ENCODE data around the gene ITGA7. TPM values are rescaled to one million over a fixed set of nuclear protein-coding genes. Genes with fewer than 3 reads are reported as not detected.

ITGA7 gene
- total RNA-seq, 2 experiments from 2014 or later = 4.3 to 4.8 TPM

- POLR2A ChIA-PET = no interaction called here
- intact Hi-C loops (cut with micrococcal nuclease) = no loop called here
- Mint-ChIP-seq H3K27me3 (peaks cover 10% of the 10 kb centered on the region), H3K27ac (no peak overlapping the region), H3K4me1 (ENCODE audit: low read depth) (peaks cover 17% of the 10 kb centered on the region), H3K4me3 (no peak overlapping the region), H3K36me3 (ENCODE audit: low read depth) (no peaks in the 10 kb centered on the region), H3K9me3 (no peaks in the 10 kb centered on the region)
- DNase-seq (no peak), ATAC-seq (no peak)
- CTCF ChIA-PET = no interaction called here
- TF ChIP-seq CTCF (IDR thresholded peaks at IDR 0.05) = no peak
These were observed 22.8 kb downstream of the ITGA7 start for GRCh38 chr12:55684761-55685370.

- no peak overlapping the region for H3K27ac Mint-ChIP-seq
- H3K27me3 Mint-ChIP-seq = peaks cover 12% of the 10 kb centered on the region
- ChIA-PET POLR2A (no interaction called here), CTCF (interaction anchor here (1.2 kb wide), 1 partner anchor 27 kb away, joined by 8 read pairs; no protein-coding TSS in a partner anchor)
- no peaks in the 10 kb centered on the region for H3K9me3 Mint-ChIP-seq
- no peak for DNase-seq
- ATAC-seq = no peak
- no peak for TF ChIP-seq CTCF (IDR thresholded peaks at IDR 0.05)
- H3K4me1 Mint-ChIP-seq (ENCODE audit: low read depth) = peaks cover 17% of the 10 kb centered on the region
- H3K36me3 Mint-ChIP-seq (ENCODE audit: low read depth) = no peaks in the 10 kb centered on the region
- no peak overlapping the region for H3K4me3 Mint-ChIP-seq
- intact Hi-C loops (cut with micrococcal nuclease) = no loop called here
These were observed 24.0 kb downstream of the ITGA7 start for GRCh38 chr12:55683676-55684075.

GRCh38 chr12:55682087-55682796 is 25.5 kb downstream of the ITGA7 start:
- Mint-ChIP-seq H3K4me3 (no peak overlapping the region), H3K4me1 (ENCODE audit: low read depth) (peaks cover 11% of the 10 kb centered on the region), H3K9me3 (no peaks in the 10 kb centered on the region), H3K27me3 (peaks cover 13% of the 10 kb centered on the region), H3K36me3 (ENCODE audit: low read depth) (no peaks in the 10 kb centered on the region), H3K27ac (no peak overlapping the region)
- DNase-seq = no peak
- no peak for TF ChIP-seq CTCF (IDR thresholded peaks at IDR 0.05)
- intact Hi-C loops (cut with micrococcal nuclease) = no loop called here
- ChIA-PET POLR2A (interaction anchor here (0.6 to 1.0 kb wide), 4 partner anchors 8 to 333 kb away, joined by 3 read pairs; partner anchors contain the start of gene CD63), CTCF (interaction anchor here (0.8 to 1.3 kb wide), 4 partner anchors 11 to 25 kb away, joined by 3 to 8 read pairs (median 4); no protein-coding TSS in a partner anchor)
- ATAC-seq = no peak

DNA sequence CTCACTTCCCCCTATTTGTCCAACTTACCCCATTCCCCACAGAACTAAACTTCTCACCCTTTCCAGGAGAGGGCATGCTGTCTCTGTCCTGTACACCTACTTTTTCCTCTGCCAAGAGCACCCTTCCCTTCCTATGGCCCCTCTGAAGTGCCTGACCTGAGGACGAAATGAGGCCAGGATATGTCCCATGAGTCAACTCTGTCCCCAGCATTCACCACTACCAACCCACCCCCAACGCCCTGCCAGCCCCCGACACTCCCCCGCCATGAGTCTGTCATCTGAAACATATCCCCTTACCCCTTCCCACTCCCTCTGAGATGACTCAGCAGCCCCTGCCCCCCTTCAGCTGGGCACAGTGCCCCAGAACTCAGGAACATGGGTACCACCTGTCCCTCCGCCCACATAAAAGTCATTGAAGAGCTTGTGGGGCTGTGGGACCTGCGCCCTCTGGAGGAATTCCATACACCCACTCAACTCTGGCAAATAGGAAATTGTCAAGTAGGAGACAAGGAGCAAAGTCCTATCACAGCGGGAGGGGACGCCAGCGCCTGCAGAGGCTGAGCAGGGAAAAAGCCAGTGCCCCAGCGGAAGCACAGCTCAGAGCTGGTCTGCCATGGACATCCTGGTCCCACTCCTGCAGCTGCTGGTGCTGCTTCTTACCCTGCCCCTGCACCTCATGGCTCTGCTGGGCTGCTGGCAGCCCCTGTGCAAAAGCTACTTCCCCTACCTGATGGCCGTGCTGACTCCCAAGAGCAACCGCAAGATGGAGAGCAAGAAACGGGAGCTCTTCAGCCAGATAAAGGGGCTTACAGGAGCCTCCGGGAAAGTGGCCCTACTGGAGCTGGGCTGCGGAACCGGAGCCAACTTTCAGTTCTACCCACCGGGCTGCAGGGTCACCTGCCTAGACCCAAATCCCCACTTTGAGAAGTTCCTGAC is 26.3 kb downstream of the ITGA7 start:
- Mint-ChIP-seq H3K9me3 (no peaks in the 10 kb centered on the region), H3K36me3 (ENCODE audit: low read depth) (no peaks in the 10 kb centered on the region), H3K27ac (no peak overlapping the region), H3K4me1 (ENCODE audit: low read depth) (peaks cover 10% of the 10 kb centered on the region), H3K27me3 (peaks cover 13% of the 10 kb centered on the region), H3K4me3 (no peak overlapping the region)
- DNase-seq (peak; percentile 9), ATAC-seq (peak; percentile 71)
- intact Hi-C loops (cut with micrococcal nuclease) = no loop called here
- ChIA-PET CTCF (interaction anchor here (0.8 to 1.3 kb wide), 4 partner anchors 12 to 57 kb away, joined by 3 to 5 read pairs (median 3); no protein-coding TSS in a partner anchor), POLR2A (interaction anchor here (0.6 to 1.0 kb wide), 2 partner anchors 48 to 162 kb away, joined by 3 read pairs; partner anchors contain the start of gene CD63)
- no peak for TF ChIP-seq CTCF (IDR thresholded peaks at IDR 0.05)

Measured in activated CD8-positive, alpha-beta T cell treated with anti-CD3 and anti-CD28 coated beads for 36 hours (primary cell).